Measurements from ENCODE around the gene UVRAG.

Gene UVRAG

GRCh38 chr11:75945446-75945845, 130.4 kb downstream of the UVRAG start:
- Histone ChIP-seq H3K4me3 (ENCODE audit: low read depth, low read length) (no peak overlapping the region), H3K27me3 (no peaks in the 10 kb centered on the region), H3K9me3 (no peaks in the 10 kb centered on the region), H3K36me3 (no peaks in the 10 kb centered on the region), H3K4me1 (peaks cover 8% of the 10 kb centered on the region)
- no peak for TF ChIP-seq CTCF (IDR thresholded peaks at IDR 0.05; ENCODE audit: low read depth, low read length)
- no peak for DNase-seq

GRCh38 chr11:75945947-75946346, 130.9 kb downstream of the UVRAG start:
- no peaks in the 10 kb centered on the region for H3K36me3 ChIP-seq
- no peak for DNase-seq
- H3K27me3 ChIP-seq = no peaks in the 10 kb centered on the region
- H3K4me1 ChIP-seq = peaks cover 8% of the 10 kb centered on the region
- no peaks in the 10 kb centered on the region for H3K9me3 ChIP-seq
- H3K4me3 ChIP-seq (ENCODE audit: low read depth, low read length) = no peak overlapping the region
- no peak for TF ChIP-seq CTCF (IDR thresholded peaks at IDR 0.05; ENCODE audit: low read depth, low read length)

GRCh38 chr11:75946531-75947530, 131.8 kb downstream of the UVRAG start:
- no peak overlapping the region for H3K4me3 ChIP-seq (ENCODE audit: low read depth, low read length)
- H3K36me3 ChIP-seq = no peaks in the 10 kb centered on the region
- H3K27me3 ChIP-seq = no peaks in the 10 kb centered on the region
- H3K4me1 ChIP-seq = peaks cover 8% of the 10 kb centered on the region
- TF ChIP-seq CTCF (IDR thresholded peaks at IDR 0.05; ENCODE audit: low read depth, low read length) = no peak
- no peak for DNase-seq
- H3K9me3 ChIP-seq = no peaks in the 10 kb centered on the region

GRCh38 chr11:75949023-75949672, 134.1 kb downstream of the UVRAG start:
- TF ChIP-seq CTCF (IDR thresholded peaks at IDR 0.05; ENCODE audit: low read depth, low read length) = no peak
- Histone ChIP-seq H3K4me3 (ENCODE audit: low read depth, low read length) (no peak overlapping the region), H3K27me3 (no peaks in the 10 kb centered on the region), H3K9me3 (no peaks in the 10 kb centered on the region), H3K36me3 (no peaks in the 10 kb centered on the region), H3K4me1 (peaks cover 7% of the 10 kb centered on the region)
- DNase-seq = no peak

GRCh38 chr11:75950141-75950540, 135.1 kb downstream of the UVRAG start:
- Histone ChIP-seq H3K27me3 (no peaks in the 10 kb centered on the region), H3K9me3 (no peaks in the 10 kb centered on the region), H3K36me3 (no peaks in the 10 kb centered on the region), H3K4me3 (ENCODE audit: low read depth, low read length) (no peak overlapping the region), H3K4me1 (peaks cover 2% of the 10 kb centered on the region)
- TF ChIP-seq CTCF (IDR thresholded peaks at IDR 0.05; ENCODE audit: low read depth, low read length) = no peak
- no peak for DNase-seq

- no peak for DNase-seq
- H3K27me3 ChIP-seq = no peaks in the 10 kb centered on the region
- H3K36me3 ChIP-seq = no peaks in the 10 kb centered on the region
- H3K4me1 ChIP-seq = peaks cover 2% of the 10 kb centered on the region
- TF ChIP-seq CTCF (IDR thresholded peaks at IDR 0.05; ENCODE audit: low read depth, low read length) = no peak
- H3K9me3 ChIP-seq = no peaks in the 10 kb centered on the region
- no peak overlapping the region for H3K4me3 ChIP-seq (ENCODE audit: low read depth, low read length)
Observed at GRCh38 chr11:75954039-75954438, 139.0 kb downstream of the UVRAG start.
